Measurements from ENCODE around the gene ARHGEF35.

- TF ChIP-seq, protein P1, sequence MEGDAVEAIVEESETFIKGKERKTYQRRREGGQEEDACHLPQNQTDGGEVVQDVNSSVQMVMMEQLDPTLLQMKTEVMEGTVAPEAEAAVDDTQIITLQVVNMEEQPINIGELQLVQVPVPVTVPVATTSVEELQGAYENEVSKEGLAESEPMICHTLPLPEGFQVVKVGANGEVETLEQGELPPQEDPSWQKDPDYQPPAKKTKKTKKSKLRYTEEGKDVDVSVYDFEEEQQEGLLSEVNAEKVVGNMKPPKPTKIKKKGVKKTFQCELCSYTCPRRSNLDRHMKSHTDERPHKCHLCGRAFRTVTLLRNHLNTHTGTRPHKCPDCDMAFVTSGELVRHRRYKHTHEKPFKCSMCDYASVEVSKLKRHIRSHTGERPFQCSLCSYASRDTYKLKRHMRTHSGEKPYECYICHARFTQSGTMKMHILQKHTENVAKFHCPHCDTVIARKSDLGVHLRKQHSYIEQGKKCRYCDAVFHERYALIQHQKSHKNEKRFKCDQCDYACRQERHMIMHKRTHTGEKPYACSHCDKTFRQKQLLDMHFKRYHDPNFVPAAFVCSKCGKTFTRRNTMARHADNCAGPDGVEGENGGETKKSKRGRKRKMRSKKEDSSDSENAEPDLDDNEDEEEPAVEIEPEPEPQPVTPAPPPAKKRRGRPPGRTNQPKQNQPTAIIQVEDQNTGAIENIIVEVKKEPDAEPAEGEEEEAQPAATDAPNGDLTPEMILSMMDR (IDR thresholded peaks at IDR 0.05), result no peak
- TF ChIP-seq POLR2A (IDR thresholded peaks at IDR 0.05), result no peak
Observed at GRCh38 chr7:144144426-144144825, 51.2 kb downstream of the ARHGEF35 start.
